IMR-90 (cell line): Measurements from ENCODE around the gene KRT80. TPM values are rescaled to one million over a fixed set of nuclear protein-coding genes. Genes with fewer than 3 reads are reported as not detected.

Source experiments
- ATAC-seq: fragments of 200-7000 bp; cut with Tn5 transposase; 2 replicates; pipeline ENCODE4 v1.9.1; 2020; ENCODE audit warnings: low read depth, mild to moderate bottlenecking, moderate library complexity
- BruUV-seq: library from RNA; stranded (reverse); fragments of 400-500 nt; replicated peaks from 2 replicates; lab custom pipeline; 2021; lab: Mats Ljungman, UMichigan
- CTCF ChIA-PET: fragments of 300-600 bp; formaldehyde crosslinking; extraction: SDS; loops from one replicate; lab custom pipeline; 2021; ENCODE audit warnings: antibody characterized with exemption; lab: Yijun Ruan, JAX
- POLR2A ChIA-PET: fragments of 300-600 bp; sonication (Branson Sonifier 250); formaldehyde crosslinking; loops from one replicate; lab custom pipeline; 2022; ENCODE audit warnings: antibody characterized with exemption; ENCODE audit not compliant: unreplicated experiment; lab: Charles Lee
- DNase-seq: peaks from one replicate; pipeline ENCODE4 v3.0.0; 2013
- H2AFZ ChIP-seq: replicated peaks from 2 replicates; pipeline ENCODE3; 2013; ENCODE audit warnings: low read length, mild to moderate bottlenecking; ENCODE audit not compliant: poor library complexity
- H2AK5ac ChIP-seq: 2 replicates; pipeline ENCODE4 v1.6.1; 2013; ENCODE audit warnings: low read depth, low read length, inconsistent platforms
- H2AK9ac ChIP-seq: replicated peaks from 2 replicates; pipeline ENCODE3; 2013; ENCODE audit warnings: mild to moderate bottlenecking, low read depth, low read length, moderate library complexity; ENCODE audit not compliant: poor library complexity
- H2BK120ac ChIP-seq: 2 replicates; pipeline ENCODE4 v1.6.1; 2013; ENCODE audit warnings: low read depth, low read length, inconsistent platforms
- H2BK15ac ChIP-seq: 3 replicates; pipeline ENCODE4 v1.6.1; 2013; ENCODE audit warnings: low read depth, low read length, inconsistent platforms
- H2BK20ac ChIP-seq: 2 replicates; pipeline ENCODE4 v1.6.1; 2013; ENCODE audit warnings: low read depth, mild to moderate bottlenecking, inconsistent platforms, low read length, moderate library complexity
- H2BK5ac ChIP-seq: 2 replicates; pipeline ENCODE4 v1.6.1; 2013; ENCODE audit warnings: mild to moderate bottlenecking, low read depth, low read length, inconsistent platforms; ENCODE audit not compliant: poor library complexity, severe bottlenecking
- H3K14ac ChIP-seq: replicated peaks from 2 replicates; pipeline ENCODE4 v1.6.1; 2013; ENCODE audit warnings: low read depth, low read length, inconsistent platforms
- H3K18ac ChIP-seq: 2 replicates; pipeline ENCODE4 v1.6.1; 2013; ENCODE audit warnings: low read depth, low read length, control low read depth
- H3K23ac ChIP-seq: 2 replicates; pipeline ENCODE4 v1.6.1; 2013; ENCODE audit warnings: low read depth, low read length, inconsistent platforms
- H3K27ac ChIP-seq: 2 replicates; pipeline ENCODE4 v1.5.1; 2013; ENCODE audit warnings: mild to moderate bottlenecking, control low read depth, low read length; ENCODE audit not compliant: insufficient read depth
- H3K27me3 ChIP-seq: 2 replicates; pipeline ENCODE4 v1.6.1; 2013; ENCODE audit warnings: low read length; ENCODE audit not compliant: control insufficient read depth, insufficient read depth
- H3K36me3 ChIP-seq: 2 replicates; pipeline ENCODE4 v1.6.1; 2013; ENCODE audit warnings: low read length, mixed read lengths; ENCODE audit not compliant: control insufficient read depth, insufficient read depth
- H3K4ac ChIP-seq: 2 replicates; pipeline ENCODE4 v1.6.1; 2013; ENCODE audit warnings: low read depth, low read length, inconsistent platforms
- H3K4me1 ChIP-seq: 2 replicates; pipeline ENCODE4 v1.6.1; 2013; ENCODE audit warnings: low read length, mixed read lengths; ENCODE audit not compliant: control insufficient read depth, insufficient read depth
- H3K4me2 ChIP-seq: 2 replicates; pipeline ENCODE4 v1.6.1; 2013; ENCODE audit warnings: low read depth, mild to moderate bottlenecking, control low read depth, low read length, moderate library complexity
- H3K4me3 ChIP-seq: 2 replicates; pipeline ENCODE4 v1.5.1; 2013; ENCODE audit warnings: low read depth, mild to moderate bottlenecking, control low read depth, low read length, moderate library complexity; ENCODE audit not compliant: insufficient read depth
- H3K56ac ChIP-seq: 2 replicates; pipeline ENCODE4 v1.6.1; 2013; ENCODE audit warnings: low read length, inconsistent platforms; ENCODE audit not compliant: insufficient read depth; ENCODE audit errors: extremely low read depth
- H3K79me1 ChIP-seq, 2 experiments: 2 replicates each; pipeline ENCODE4 v1.6.1; 2013; ENCODE audit warnings: low read length in 2 of 2, inconsistent platforms in 1 of 2, low read depth in 1 of 2
- H3K9ac ChIP-seq: 2 replicates; pipeline ENCODE4 v1.6.1; 2013; ENCODE audit warnings: low read depth, low read length, control low read depth
- H3K9me1 ChIP-seq: 2 replicates; pipeline ENCODE4 v1.6.1; 2013; ENCODE audit warnings: low read length, inconsistent platforms; ENCODE audit not compliant: insufficient read depth
- H3K9me3 ChIP-seq: 2 replicates; pipeline ENCODE4 v1.6.1; 2013; ENCODE audit warnings: low read length; ENCODE audit not compliant: control insufficient read depth, insufficient read depth
- H4K20me1 ChIP-seq: 2 replicates; pipeline ENCODE4 v1.6.1; 2013; ENCODE audit warnings: low read length, inconsistent platforms; ENCODE audit not compliant: insufficient read depth
- H4K5ac ChIP-seq: 2 replicates; pipeline ENCODE4 v1.6.1; 2013; ENCODE audit warnings: mild to moderate bottlenecking, low read depth, low read length, control low read depth
- H4K8ac ChIP-seq, 2 experiments: 2 replicates each; pipeline ENCODE4 v1.6.1; 2013; ENCODE audit warnings: low read depth in 2 of 2, low read length in 2 of 2, control low read depth in 1 of 2, inconsistent platforms in 1 of 2
- H4K91ac ChIP-seq: 2 replicates; pipeline ENCODE4 v1.6.1; 2013; ENCODE audit warnings: low read depth, low read length, inconsistent platforms; ENCODE audit not compliant: insufficient read depth
- BHLHE40 ChIP-seq: fragments of 150-350 bp; IDR thresholded peaks from 2 replicates; pipeline ENCODE4 v1.6.1; 2016; ENCODE audit warnings: mild to moderate bottlenecking, low read depth, low read length
- CEBPB ChIP-seq: IDR thresholded peaks from 2 replicates; pipeline ENCODE4 v1.6.1; 2012; ENCODE audit warnings: low read depth, low read length, improper control_type of control experiment
- CHD1 ChIP-seq: IDR thresholded peaks from 2 replicates; pipeline ENCODE4 v1.6.1; 2012; ENCODE audit warnings: low read depth, low read length, improper control_type of control experiment
- ELK1 ChIP-seq: fragments of 150-350 bp; IDR thresholded peaks from 2 replicates; pipeline ENCODE4 v1.6.1; 2016; ENCODE audit warnings: low read depth, mild to moderate bottlenecking, low read length, moderate library complexity, borderline replicate concordance
- FOS ChIP-seq: fragments of 150-350 bp; IDR thresholded peaks from 2 replicates; pipeline ENCODE4 v1.6.1; 2016; ENCODE audit warnings: low read depth, low read length
- MAFK ChIP-seq: IDR thresholded peaks from 2 replicates; pipeline ENCODE4 v1.6.1; 2012; ENCODE audit warnings: low read depth, low read length, improper control_type of control experiment
- MAZ ChIP-seq: IDR thresholded peaks from 2 replicates; pipeline ENCODE4 v1.6.1; 2012; ENCODE audit warnings: low read depth, mild to moderate bottlenecking, low read length, improper control_type of control experiment, moderate library complexity, borderline replicate concordance
- MXI1 ChIP-seq: IDR thresholded peaks from 2 replicates; pipeline ENCODE4 v1.6.1; 2012; ENCODE audit warnings: low read depth, mild to moderate bottlenecking, low read length, moderate library complexity, borderline replicate concordance
- NFE2L2 ChIP-seq: fragments of 150-350 bp; IDR thresholded peaks from 2 replicates; pipeline ENCODE4 v1.6.1; 2016; ENCODE audit warnings: low read depth, mild to moderate bottlenecking, low read length
- POLR2A ChIP-seq: IDR thresholded peaks from 2 replicates; pipeline ENCODE4 v1.6.1; 2012; ENCODE audit warnings: mild to moderate bottlenecking, low read depth, low read length
- RAD21 ChIP-seq: IDR thresholded peaks from 2 replicates; pipeline ENCODE4 v1.6.1; 2012; ENCODE audit warnings: low read length, improper control_type of control experiment
- RCOR1 ChIP-seq: IDR thresholded peaks from 2 replicates; pipeline ENCODE4 v1.6.1; 2012; ENCODE audit warnings: mild to moderate bottlenecking, low read length, improper control_type of control experiment; ENCODE audit not compliant: insufficient replicate concordance
- RFX5 ChIP-seq: IDR thresholded peaks from 2 replicates; pipeline ENCODE4 v1.8.0; 2012; ENCODE audit warnings: low read depth, mild to moderate bottlenecking, low read length, moderate library complexity
- SMC3 ChIP-seq: fragments of 150-350 bp; IDR thresholded peaks from 2 replicates; pipeline ENCODE4 v1.6.1; 2016; ENCODE audit warnings: low read depth, mild to moderate bottlenecking, antibody characterized with exemption, low read length, moderate library complexity
- USF2 ChIP-seq: fragments of 150-350 bp; IDR thresholded peaks from 2 replicates; pipeline ENCODE4 v1.6.1; 2017; ENCODE audit warnings: mild to moderate bottlenecking, antibody characterized with exemption, low read length, low read depth
- WGBS, 2 experiments: methylation state at CpG; one replicate each; pipeline versions ENCODE4 v1.1.5 to v1.1.7; 2013; ENCODE audit warnings: missing lambda C conversion rate in 2 of 2; ENCODE audit not compliant: insufficient read length in 1 of 2; ENCODE audit errors: extremely low coverage in 2 of 2; 5-methylcytosine and 5-hydroxymethylcytosine counted together
- dilution Hi-C: fragments of 300-500 bp; cut with HindIII; formaldehyde crosslinking; loops from one replicate; pipeline ENCODE4 v1.14.3; 2018; ENCODE audit warnings: low sequenced_read_pairs; ENCODE audit not compliant: unreplicated experiment
- in situ Hi-C: fragments of 300-500 bp; cut with MboI; formaldehyde crosslinking; loops from 3 replicates; pipeline ENCODE4 v1.14.3; 2019; ENCODE audit warnings: low sequenced_read_pairs, inconsistent platforms, mixed read lengths
- intact Hi-C: fragments of 100-400 bp; cut with micrococcal nuclease; formaldehyde crosslinking; loops from 2 replicates; pipeline ENCODE4 v1.10.0; 2022
- polyA plus RNA-seq, 3 experiments: library from polyadenylated mRNA; depleted of rRNA; stranded (reverse); fragments of >200 nt; gene quantifications; 2 replicates each; pipeline ENCODE4 v1.2.3, GENCODE V29; 2012; ENCODE audit warnings: low replicate concordance in 1 of 3
- total RNA-seq: library from RNA; depleted of rRNA; stranded (reverse); fragments of >200 nt; gene quantifications from 2 replicates; pipeline ENCODE4 v1.2.3, GENCODE V29; 2012

The KRT80 gene
- total and polyA plus RNA-seq, 2 of the 4 experiments (the other 2 are of a cell fraction): 0.54 to 3.4 TPM

- Histone ChIP-seq H4K5ac (no peak overlapping the region), H3K9ac (no peak overlapping the region), H3K9me3 (no peaks in the 10 kb centered on the region), H3K23ac (no peak overlapping the region), H3K18ac (no peak overlapping the region), H2BK120ac (0 out of 2 replicates have a peak overlapping the region, but pooled peaks have one; percentile 52), H3K56ac (no peak overlapping the region), H3K4ac (no peak overlapping the region; the same call in 1 of the 2 replicates), H3K9me1 (peaks cover 16% of the 10 kb centered on the region), H3K36me3 (no peaks in the 10 kb centered on the region), H4K91ac (no peak overlapping the region), H2AK9ac (no peak overlapping the region), H3K4me3 (no peak overlapping the region), H4K20me1 (no peaks in the 10 kb centered on the region), H2BK20ac (no peak overlapping the region), H4K8ac (no peak overlapping the region), H2AFZ (no peak overlapping the region), H2AK5ac (no peak overlapping the region), H3K4me2 (no peak overlapping the region), H3K27me3 (no peaks in the 10 kb centered on the region), H2BK15ac (no peak overlapping the region), H3K4me1 (peaks cover 9% of the 10 kb centered on the region), H2BK5ac (no peak overlapping the region), H3K27ac (no peak overlapping the region), H3K79me1 (no peaks in the 10 kb centered on the region), H3K14ac (no peak overlapping the region)
- POLR2A ChIA-PET: no interaction called here
- no CpG with 5 or more reads among the region's 3 CpGs for WGBS, 2 experiments
- DNase-seq: no peak
- intact Hi-C loops: loop anchor here (10.0 kb wide), 1 partner anchor 660 kb away; no protein-coding TSS in a partner anchor
- dilution Hi-C loops: no loop called here
- ATAC-seq: no peak
- BruUV-seq: no TSS peak
- TF ChIP-seq MAFK (no peak), POLR2A (no peak), RFX5 (no peak), NFE2L2 (no peak), SMC3 (no peak), FOS (no peak), RAD21 (no peak), BHLHE40 (no peak), CEBPB (no peak), CHD1 (no peak), MAZ (no peak), MXI1 (no peak), ELK1 (no peak), USF2 (no peak), RCOR1 (no peak)
- CTCF ChIA-PET: interaction anchor here (0.6 to 1.9 kb wide), 7 partner anchors 9 to 171 kb away, joined by 3 to 6 read pairs (median 5); partner anchors contain the start of gene KRT84
- in situ Hi-C loops: no loop called here
Measured at GRCh38 chr12:52214421-52214802, 22.6 kb upstream of the KRT80 start.
